NCI-H748 (cell line): Measurements from ENCODE around the gene OPCML.

Experiments
- DNase-seq: peaks from one replicate; lab custom pipeline; 2025; ENCODE audit not compliant: unreplicated experiment; lab: John Stamatoyannopoulos, UW

OPCML gene

DNA sequence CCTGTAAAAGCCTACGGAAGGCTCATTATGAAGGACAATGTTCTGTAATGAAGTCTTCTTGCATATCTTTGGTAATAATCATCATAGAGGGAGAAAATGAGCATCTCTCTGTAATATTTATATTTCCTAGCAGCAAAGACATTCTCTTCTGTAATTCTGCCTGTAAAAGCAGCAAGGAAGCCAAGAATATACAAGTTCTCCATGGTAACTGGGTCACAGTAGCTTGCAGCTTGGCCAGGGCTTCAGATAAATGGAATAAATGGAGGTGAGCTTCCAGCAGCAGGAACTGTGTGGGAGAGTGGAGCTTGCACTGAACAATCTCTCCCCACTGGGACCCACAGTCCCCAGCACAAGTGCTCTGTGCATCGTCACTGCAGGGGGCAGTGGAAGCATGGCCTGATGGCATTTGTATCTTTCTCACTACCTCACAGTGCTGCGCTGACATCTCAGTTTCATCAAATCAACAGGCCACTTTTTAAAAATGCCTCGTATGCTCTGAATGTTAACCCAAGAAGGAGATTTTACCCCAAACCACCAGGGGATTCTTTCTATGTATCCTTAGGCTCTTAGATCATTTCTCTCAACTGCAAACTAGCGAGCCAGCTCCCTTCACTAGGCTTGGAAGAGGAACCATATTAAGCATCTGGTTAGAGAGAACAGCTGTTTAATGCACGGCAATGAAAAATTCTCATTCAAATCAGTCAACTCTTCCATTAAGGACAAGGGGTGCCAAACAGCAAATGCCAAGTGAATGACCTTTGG lies 1059.7 kb downstream of the OPCML start:
- no peak for DNase-seq

- DNase-seq: no peak
These were observed 1060.8 kb downstream of the OPCML start for GRCh38 chr11:132471466-132471865.

- no peak for DNase-seq
These were observed 1065.3 kb downstream of the OPCML start for GRCh38 chr11:132466983-132467382.

DNA sequence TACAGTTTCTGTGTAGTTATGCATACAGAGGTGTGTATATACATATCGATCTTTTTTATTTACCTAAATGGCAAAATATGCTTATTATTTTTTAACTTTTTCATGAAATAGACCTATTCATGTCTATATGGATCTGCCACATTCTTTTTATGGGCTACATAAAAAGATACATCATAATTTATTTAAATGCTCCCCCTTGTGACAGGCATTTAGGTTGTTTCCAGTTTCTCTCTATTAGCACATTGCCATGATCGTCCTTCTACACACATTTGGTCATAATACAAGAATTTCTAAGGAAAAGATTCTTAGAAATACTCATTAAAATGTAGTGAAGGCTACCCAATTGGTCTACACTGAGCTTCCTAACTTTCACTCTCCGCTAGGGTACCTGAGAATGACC lies 1067.4 kb downstream of the OPCML start:
- DNase-seq: no peak

GRCh38 chr11:132464003-132464342 lies 1068.3 kb downstream of the OPCML start:
- DNase-seq: no peak

DNA sequence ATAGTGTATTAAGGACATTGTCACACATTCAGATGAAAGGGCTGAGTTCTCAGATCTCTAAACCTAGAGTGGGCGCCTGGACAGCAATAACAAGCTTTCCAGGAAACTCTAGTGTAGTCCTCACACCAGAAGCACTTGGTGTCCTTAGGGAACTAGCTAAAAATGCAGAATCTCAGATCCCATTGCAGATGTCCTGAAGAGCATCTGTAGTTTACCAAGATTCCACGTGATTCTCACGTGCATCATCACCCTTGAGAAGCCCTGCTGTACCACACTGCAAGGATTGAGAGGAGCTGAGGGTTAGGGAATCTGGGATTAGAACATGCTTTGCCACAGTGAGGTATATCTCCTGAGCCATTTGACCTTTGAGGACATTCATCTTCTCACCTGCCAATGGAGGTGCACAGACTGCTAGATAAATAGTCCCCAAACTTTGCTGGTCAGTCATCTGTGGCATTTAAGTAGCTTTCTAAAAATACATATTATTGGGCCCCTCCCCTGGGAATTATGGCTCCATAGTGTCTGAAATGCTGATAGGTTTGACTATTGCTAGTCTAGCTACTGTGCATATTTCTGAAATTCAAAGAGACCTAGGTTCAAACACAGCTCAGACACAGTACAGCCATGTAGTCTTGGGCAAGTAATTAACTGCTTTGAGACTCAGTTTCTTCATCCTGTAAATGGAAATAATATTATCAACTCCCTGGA lies 1068.9 kb downstream of the OPCML start:
- no peak for DNase-seq

DNA sequence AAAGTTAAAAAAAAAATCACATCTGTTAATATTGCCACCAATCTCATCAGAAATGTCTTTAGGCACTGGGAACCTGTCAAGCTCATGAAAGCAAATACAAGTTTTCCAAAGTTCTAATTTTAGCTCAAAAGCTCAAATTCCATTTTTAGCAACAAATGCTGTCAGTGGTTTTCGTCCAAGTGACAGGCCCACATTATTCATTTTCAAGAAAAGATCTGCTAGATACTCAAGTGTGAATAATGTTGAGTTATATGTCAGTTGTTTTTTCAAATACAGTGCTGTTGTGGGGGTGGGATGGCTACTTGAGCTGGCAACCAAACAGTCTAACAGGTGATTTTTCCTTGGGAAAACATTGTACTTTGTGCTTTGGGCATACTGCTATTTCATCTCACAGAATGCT lies 1072.6 kb downstream of the OPCML start:
- no peak for DNase-seq

DNA sequence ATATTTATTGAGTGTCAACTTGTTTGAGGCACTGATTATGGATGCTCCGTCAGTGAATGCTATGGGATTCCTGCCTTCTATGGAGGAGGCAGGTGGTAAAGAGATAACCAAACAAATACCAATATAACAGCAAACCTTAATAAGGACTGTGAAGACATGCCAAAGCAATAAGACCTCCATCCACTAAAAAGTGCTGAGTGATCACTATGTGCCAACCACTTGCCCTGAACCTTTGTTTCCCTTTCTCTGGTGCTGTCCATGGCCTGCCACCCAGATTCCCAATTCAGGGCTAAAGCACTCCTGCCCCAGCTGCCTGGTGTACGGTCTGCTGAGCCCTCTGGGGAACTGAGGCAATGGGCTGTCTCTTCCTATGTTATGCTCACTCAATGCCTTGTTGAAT lies 1074.9 kb downstream of the OPCML start:
- no peak for DNase-seq

DNA sequence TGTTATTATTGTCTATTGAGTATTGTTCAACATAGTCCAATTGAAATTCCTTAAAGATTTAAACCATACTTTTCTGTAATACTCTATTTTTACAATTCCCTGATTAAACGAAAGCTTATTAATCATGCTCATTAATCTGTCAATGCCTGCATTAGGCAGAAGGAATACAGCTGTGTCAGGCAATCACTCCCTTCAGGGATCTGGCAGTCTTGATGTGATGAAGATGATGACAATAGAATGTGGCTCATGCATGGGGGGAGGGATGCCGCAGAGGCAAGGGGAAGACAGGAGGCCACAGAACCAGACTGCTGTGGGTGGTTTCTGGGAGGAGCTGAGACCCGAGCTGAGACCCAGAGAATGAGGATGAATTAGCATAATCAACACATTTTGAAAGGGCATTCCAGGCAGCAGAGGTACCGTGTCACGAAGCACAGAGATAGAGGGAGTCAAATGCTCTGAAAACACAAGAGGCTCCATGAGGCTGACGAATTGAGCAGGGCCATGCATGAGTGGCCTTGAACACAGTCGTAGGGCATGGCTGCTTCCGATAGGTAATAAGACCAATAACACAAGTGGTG lies 1075.5 kb downstream of the OPCML start:
- peak; percentile 74 for DNase-seq

DNA sequence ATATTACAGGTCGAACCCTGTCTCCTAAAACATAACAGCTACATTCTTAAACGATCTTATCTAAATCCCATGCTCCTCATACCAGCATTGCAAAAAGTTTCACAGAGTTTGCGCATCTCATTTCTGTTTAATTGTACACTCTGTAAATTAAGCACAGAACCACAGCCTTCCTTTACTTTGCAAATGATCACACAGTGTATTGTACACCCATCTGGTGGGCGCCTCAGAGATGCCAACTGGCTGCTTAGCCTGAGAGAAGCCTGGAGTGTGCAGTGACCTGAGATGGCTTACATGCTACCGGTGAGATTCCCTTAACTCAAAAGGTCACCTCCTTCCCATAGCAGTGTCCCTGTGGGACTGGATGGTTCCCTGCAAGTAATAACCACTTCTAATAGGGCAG lies 1077.3 kb downstream of the OPCML start:
- no peak for DNase-seq

DNA sequence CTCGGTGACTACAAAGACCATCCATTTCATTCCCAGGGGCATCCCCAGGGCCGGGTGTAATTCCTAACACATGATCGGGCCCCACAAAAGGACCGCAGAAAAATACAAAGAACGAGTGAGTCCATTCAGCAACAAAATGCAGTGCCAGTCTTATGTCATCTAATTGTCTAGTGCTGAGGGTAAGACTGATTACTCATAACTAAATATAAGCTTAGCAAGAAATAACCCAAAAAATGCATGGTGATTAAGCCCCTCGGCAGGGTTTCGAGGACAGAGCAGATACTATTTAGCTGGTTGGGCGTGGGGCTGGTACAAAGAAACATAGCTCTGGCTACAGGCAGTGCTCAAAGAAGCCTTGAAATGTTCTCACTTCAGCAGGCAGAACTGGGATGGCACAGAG lies 1078.9 kb downstream of the OPCML start:
- no peak for DNase-seq

- no peak for DNase-seq
These were observed 1079.7 kb downstream of the OPCML start for GRCh38 chr11:132452616-132453015.

DNA sequence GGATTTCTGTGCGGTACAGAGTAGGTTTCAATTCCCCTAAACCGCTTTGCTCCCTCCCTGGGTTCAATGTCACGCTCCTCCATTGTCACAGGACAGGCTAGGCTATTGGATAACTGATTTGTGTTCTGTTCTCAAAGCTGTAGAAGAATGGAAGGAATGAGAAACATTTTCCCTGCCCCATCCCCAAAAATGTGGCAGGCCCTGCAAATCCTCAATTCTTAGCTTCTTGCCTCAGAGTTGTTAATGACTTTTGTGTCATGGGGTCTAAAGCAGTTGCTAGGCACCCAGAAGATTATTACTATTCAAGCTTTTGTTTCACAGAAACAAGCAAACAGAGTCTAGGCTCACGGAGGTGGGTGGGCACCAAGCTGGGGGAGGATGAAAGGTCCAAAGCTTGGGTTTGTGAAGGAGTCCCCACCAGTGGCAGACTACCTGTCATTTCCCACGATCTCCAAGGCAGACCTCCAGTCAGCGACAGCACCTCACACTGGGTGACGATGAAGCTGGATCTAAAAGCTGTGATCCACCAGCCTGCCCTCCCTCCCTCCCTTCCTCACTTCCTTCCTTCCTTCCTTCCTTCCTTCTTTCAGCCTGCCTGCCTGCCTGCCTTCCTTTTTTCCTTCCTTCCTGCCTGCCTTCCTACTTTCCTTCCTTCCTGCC lies 1080.2 kb downstream of the OPCML start:
- DNase-seq: peak; percentile 41

- no peak for DNase-seq
These were observed 1081.7 kb downstream of the OPCML start for GRCh38 chr11:132450631-132451030.

- DNase-seq: no peak
These were observed 1083.8 kb downstream of the OPCML start for GRCh38 chr11:132448334-132448995.

- no peak for DNase-seq
These were observed 1084.5 kb downstream of the OPCML start for GRCh38 chr11:132447761-132448160.

GRCh38 chr11:132445859-132446291 lies 1086.4 kb downstream of the OPCML start:
- no peak for DNase-seq

DNA sequence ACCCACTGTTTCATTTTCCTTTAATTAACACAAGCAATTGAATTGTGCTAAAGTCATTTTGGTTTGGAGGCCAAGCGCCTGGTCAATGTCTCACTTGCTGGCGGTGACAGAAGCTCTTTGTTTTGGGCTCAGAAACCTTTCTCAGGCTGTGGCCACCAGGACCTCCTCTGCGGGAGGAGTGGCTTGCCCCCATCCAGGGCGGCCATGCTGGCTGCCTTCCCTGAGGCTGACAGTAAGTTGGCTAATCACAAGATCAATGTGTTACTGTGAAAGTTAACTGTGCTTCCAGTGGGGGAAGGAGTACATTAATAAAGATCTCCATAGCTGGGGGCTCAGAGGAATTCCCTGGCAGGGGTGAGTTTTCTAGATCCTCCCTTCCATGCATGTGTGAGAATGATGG lies 1087.4 kb downstream of the OPCML start:
- DNase-seq: no peak

GRCh38 chr11:132439711-132440255 lies 1092.5 kb downstream of the OPCML start:
- DNase-seq: no peak

DNA sequence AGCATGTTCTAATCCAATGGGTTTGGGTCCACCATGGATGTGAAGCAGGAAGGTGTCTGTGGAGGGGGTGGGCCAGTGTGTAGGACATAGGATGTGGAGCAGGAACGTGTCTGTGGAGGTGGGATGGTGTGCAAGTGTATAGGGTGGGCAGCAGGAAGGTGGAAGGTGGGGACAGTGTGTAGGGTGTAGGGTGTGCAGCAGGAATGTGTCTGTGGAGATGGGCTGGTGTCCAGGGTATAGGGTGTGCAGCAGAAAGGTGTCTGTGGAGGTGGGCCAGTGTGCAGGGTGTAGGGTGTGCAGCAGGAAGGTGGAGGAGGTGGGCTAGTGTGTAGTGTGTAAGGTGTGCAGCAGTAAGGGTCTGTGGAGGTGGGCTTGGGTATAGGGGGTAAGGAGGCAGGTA lies 1093.9 kb downstream of the OPCML start:
- no peak for DNase-seq
